Stimulated activated CD4-positive, alpha-beta T cell treated with anti-CD3 and anti-CD28 coated beads, Interleukin-15, amount 100 ng/mL, for 1 hour (primary cell): ENCODE measurements around the gene PKNOX2.
"Not testable (repeated sequence)": the region's sequence is repeated elsewhere in the genome, so short reads cannot be mapped to it uniquely, and the experiment has no call there.

Source experiments
- DNase-seq, 2 donors: peaks; one replicate each; pipeline ENCODE4 v3.0.0-alpha.2; 2020; ENCODE audit warnings: low read depth in 1 of 2, low spot score in 1 of 2

Gene PKNOX2

DNA sequence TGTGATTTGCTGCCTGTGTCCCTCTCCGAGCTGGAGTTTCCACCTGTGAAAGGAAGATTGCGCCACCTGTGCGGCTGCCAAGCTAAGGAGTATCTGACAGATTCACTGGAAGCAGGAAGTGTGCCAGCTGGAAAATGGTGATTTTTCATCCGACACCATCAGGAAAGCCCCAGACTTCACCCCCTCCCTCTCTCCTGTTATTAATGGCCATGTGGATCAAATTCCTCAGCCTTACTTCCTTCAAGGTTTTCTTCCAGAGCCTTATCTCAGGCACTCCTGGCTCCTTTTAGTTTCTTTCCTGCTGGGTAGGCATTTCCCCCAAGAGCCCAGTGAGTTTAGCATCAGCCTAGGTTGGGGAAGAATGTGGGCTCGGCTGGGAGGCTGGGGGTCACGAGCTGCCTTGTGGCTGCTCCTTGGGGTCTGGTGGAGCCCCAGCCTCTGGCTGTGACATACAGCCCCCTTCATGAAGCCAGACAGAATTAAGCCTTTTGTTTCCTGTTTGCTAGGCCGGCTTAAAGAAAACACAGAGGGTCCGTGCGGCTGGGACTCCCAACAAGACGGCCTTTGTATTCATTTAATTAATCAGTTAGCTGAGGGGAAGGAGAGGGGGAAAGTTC lies 37.1 kb downstream of the PKNOX2 start:
- no peak for DNase-seq

DNA sequence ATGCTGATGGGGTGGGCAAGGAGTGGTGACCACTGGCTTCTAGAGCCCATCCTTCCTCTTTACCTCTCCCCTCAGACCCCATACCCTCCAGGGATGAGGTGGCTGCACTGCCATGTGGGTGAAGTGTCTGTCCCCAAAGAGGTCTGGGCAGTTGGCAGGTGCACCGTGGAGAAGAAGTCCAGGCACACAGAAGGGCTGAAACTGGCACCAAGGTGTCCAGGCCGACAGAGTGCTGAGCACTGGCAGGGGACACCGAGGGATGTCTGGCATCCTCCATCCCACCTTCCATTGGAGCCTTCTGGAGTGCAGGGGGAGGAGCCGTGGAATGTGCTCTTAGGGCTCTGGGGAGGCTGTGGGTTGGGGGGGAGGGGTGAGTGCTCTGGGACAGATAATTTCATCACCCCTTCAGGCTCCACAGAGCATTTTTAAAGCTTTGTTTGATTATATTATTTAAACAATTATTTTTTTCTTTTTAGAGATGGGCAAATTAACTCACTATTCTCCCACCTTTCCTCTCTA lies 37.9 kb downstream of the PKNOX2 start:
- no peak for DNase-seq

DNA sequence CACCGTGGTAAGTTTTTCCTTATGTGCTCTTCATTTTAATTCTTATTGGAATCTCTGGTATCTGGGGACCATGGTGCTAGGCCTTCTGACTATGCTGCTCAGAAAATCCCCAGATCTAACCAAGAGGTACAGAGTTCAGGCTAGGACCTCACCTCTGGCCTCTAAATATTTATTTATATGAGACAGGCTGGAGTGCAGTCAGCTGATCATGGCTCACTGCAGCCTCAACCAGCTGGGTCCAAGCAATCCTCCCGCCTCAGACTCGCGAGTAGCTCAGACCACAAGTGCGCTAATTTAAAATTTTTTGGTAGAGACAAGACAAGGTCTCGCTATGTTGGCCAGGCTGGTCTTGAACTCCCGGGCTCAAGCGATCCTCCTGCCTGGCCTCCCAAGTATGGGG lies 38.4 kb downstream of the PKNOX2 start:
- DNase-seq = no peak

DNA sequence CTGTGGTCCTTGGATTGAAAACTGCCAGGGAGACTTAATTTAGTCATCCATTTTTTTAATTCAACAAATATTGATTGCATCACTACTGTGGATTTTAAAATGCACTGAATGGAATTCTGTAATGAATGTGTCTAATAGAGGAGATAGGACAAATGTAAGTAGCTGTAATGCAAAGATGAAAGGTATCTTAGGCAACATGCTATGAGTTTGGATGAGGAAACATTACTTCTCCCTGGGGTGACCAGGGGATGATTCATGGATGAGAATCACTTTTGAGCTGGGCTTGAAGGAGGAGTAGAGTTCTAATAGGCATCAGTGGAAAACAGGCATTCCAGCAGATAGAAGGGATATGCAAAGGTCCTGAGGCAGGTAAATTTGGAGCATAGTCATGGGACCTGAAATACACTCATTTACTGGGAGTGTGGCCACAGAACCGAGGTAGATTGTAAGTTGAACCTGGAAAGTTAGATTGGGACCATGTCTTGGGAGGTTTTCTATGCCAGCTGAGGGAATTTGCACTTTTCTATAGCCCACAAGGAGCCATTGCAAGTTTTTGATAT lies 43.4 kb downstream of the PKNOX2 start:
- DNase-seq = no peak

DNA sequence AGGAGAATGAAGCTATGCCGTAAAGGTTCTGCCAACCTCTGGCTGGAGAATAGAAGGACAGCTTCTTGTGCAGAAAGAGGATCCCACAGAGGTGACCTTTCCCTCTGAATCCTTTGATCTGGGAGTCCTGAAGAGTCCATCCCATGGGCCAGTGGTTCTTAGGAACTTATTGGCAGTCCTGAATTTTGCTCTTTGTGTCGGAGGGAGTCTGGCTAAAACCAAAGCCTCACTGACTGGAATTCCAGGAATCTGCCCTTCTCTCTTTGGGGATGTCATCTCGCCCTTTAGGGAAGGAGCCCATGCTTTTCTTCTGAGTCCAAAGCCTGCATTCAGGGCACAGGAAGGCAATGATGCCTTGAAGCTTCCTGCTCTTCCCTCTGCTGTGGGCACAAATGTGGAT lies 45.5 kb downstream of the PKNOX2 start:
- no peak for DNase-seq

DNA sequence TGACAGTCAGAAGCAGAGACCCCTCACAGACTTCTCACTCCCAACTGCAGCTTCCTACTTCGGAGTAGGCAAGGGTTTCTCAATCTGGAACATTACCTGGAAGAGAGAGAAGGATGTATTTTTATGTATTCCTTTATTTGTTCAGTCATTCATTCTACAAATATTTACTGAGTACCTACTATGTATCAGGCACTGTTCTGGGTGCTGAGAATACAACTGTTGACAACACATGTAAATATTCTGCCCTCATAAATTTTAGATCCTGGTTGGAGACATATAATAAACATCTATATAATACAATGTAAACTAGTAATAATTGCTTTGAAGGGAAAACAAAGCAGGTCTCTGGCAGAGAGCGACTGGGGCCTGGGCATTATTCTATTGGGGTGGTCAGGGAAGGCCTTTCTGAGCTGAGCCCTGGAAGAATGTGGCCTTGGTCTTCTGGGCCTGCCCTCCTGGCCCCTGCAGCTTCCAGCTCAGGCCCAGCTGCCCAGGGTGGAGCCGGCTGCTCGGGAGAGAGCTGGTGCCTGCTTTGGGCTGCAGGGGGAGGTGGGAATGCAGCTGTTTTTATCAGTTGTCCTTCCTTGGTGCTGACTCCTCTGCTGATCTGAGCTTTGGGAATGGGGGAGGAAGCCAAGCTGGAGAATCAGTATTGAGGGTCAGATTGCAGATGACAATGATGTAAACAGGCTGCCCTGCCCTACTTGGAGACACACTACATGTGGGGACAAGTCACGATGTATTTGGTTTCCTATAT lies 46.8 kb downstream of the PKNOX2 start:
- DNase-seq = no peak

DNA sequence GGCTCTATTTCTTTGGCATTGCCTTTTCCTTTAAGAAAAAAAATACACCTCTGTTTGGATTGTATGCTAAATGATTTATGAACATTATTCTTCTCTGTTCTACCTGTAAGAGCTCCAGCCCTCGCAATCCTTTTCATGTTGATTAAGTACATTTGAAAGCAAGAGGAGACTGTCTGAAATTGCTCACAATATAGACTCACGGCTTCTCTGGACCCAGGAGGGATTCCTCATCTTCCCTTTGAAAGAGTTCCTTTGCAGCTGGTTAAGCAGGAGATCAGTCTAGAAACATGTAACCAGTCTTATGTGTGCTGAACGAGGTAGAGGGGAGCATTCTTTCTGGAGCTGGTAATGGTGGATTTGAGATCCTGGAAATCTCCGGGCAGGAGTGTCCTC lies 47.4 kb downstream of the PKNOX2 start:
- no peak for DNase-seq

DNA sequence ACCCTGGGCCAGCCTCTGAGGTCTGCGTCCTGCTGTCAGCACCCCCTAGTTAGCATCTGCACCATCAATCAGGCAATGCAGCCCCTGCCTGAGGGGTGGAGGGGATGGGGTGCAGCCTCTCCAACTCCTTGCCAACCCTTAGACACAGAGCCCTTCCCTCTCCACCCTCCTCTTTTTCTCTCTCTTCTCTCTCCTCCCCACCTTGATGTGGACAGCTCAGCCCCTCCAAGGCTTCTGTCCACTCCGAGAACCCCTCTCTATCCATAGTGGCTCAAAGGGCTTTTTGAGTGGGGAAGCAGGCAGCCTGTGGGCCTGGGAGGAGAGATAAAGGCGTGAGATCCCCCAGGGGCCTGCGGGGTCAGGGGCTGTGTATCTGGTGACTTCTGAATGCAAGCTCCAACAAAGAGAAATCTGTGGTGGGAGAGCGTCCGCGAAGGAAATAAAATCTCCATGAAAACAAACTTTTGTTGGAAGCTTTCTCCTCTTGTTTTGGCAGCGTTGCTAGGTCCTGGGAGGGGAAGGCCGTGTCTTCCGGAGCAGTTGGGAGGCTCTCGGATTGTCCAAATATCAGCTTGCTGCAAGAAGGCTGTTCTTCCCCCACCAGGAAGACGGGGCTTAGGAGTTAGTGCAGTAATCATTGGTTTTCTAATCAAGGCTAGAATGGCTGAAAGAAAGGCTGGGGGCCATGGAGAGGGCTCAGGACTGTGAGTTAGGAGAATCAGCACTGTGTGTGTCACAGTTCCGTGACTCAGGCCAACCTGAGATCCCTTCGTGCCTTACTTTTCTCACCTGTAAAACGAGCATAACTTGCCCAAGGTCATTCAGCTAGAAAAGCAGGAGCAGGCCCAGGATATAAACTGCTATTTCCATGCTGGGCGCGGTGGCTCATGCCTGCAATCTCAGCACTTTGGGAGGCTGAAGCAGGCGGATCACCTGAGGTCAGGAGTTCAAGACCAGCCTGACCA lies 50.3 kb downstream of the PKNOX2 start:
- no peak for DNase-seq

DNA sequence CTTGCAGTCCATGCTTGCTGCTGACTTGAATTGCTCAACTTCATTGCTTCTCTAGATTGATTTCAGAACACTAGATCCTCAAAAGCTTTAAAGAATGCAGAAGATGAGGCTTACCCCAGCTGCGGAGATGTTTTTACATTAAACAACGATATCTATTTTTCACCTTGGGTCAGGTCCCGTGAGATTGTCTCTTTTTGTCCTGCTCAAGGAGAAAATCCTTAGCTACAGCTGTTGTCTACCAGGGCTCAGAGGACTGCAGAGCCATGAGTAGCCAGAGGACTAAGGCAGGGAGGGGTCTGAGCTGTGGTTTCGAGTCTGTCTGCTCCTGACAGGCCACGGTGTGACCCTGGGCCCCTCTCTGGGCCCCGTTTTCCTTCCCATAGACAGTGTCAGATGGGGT lies 51.4 kb downstream of the PKNOX2 start:
- DNase-seq = no peak

DNA sequence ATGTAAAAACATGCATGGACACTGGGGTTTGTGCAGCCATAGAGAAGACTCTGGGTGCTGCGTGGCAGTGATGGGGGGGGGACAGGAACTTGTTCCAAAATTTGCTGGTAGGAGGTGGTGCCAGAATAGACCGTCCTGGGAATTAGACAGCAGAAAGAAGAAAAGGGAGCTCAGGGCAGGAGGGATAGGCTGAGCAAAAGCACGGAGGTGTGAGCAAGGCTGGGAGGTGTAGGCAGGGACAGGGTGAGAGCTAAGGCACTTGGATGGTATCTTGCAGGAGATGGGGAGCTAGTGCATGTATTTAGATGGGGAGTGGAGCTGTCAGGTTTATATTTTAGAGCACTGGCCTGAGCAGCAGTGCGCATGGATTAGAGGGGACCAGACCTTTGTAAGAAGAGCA lies 53.8 kb downstream of the PKNOX2 start:
- no peak for DNase-seq

DNA sequence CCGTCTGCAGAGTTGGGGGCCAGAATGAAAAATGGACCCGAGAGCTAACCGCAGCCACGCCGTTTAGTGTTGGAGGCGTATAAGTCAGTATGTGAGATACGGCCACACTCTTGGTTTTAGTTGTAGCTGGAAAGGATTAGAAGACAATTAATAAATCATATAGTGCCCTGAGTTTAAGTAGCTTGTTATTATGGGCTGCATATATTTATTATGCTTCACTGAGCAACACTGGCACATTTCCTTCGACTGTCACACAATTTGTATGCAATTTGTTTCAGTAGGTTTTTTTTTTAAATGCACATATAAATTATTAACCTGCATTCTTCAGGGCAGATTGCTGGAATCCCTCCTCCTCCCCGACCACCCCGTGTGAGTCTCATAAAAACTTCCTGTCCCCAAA lies 56.9 kb downstream of the PKNOX2 start:
- no peak for DNase-seq

DNA sequence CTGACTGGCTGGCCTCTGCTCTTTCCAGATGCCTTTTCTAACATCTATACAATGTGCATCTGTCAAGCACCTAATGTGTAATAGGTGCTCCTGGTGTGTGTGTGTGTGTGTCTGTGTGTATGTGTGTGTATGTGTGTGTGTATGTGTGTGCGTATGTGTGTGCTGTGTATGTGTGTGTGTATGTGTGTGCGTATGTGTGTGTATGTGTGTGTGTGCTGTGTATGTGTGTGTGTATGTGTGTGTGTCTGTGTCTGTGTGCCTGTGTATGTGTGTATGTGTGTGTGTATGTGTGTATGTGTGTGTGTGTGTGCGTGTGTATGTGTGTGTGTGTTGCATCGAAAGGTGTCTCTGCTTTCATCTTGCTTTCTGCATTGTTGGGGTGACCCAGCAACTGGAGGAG lies 57.9 kb downstream of the PKNOX2 start:
- DNase-seq = no peak

DNA sequence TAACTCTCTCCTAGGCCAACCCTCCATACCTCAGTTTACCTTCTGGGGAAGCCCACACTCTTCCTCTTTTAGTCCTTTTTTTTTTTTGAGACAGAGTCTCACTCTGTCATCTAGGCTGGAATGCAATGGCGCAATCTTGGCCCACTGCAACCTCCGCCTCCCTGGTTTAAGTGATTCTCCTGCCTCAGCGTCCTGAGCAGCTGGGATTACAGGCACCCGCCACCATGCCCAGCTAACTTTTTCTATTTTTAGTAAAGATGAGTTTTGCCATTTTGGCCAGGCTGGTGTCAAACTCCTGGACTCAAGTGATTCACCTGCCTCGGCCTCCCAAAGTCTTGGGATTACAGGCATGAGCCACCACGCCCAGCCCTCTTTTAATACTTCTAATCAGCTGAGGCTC lies 58.6 kb downstream of the PKNOX2 start:
- not testable (repeated sequence) for DNase-seq

DNA sequence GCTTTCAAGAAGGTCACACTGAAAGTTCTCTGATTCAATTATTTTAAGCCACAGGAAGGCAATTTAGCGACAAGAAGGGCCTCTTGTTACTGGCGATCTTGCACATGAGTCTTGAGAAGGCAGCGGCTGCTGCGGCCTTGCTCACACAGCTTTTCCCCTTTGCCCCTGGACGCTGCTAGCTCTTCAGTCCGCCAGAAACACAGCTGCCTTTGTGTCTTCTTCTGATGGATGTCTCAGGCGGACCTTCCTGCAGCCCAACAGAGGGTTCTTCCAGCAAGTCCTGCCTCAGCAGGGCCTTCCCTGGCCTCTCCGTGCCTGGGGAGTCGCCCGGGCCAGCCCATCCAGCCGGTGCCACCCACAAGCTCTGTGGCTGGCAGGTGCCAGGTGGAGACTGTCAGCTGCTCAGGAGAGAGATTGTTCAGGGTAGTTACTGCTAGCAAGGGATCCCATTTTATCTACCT lies 59.4 kb downstream of the PKNOX2 start:
- DNase-seq = no peak

DNA sequence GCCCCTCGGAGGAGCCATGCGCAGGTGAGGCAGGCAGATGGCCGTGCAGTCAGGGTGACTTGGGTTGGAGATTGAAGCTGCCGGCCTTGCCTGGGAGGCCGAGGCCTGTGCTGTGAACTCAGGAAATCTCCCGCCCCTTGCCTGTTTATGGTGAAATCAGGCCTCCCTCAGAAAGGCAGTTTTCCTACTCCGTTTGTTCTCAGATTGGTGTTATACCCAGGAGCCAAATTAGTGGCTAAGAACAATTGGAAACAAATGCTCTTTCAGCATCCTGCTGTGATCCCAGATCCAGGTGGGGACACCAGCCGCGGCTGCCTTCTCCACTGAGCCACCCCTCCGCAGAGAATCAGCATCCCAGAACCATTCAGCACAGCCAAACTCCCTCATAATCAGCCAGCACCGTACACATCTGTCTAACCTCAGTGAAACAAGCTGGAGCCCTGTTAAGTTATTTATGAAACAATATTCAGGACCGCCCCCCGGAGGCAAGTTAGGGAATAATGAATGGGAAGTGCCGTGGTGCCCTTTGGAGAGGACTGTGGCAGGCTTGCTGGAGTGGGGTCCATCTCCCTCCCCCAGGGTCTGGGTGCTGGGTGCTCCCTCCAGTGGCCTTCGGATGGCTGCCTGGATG lies 60.0 kb downstream of the PKNOX2 start:
- no peak for DNase-seq

DNA sequence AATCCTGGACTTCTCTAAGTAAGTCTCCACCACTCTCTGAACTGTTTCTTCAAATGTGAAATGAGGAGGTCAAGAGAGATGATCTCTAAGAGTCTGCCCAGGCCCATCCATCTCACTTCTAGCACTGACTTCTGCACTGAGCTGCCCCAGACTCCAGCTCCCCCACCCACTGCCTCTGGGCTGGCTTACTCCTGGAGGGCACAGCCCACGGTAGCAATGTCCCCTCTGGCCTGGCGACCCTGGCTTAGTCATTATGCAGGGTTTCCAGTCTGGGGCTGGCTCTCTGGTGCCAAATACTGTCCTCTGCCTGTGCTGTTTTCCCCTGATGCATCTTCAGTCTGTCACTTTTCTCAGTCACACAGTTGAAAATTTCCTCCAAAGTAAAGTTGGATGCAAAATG lies 60.9 kb downstream of the PKNOX2 start:
- no peak for DNase-seq

DNA sequence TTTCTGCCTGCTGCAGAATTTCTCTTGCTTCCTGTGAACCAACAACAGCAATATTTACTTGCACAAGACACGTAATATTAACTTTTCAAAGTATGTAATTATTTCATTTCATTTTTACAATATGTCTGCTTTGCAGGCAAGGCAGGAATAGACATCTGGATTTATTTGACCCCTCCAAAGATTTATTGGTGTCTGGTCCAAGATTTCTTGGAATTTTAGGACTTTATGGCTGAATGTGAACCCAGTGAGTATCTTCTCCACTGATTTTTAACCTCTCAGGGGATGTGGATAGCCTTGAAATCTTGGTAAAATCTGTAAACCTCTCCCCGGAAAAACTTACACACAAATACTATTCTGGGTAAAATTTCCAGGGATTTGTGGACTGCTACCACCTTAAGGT lies 61.5 kb downstream of the PKNOX2 start:
- no peak for DNase-seq

DNA sequence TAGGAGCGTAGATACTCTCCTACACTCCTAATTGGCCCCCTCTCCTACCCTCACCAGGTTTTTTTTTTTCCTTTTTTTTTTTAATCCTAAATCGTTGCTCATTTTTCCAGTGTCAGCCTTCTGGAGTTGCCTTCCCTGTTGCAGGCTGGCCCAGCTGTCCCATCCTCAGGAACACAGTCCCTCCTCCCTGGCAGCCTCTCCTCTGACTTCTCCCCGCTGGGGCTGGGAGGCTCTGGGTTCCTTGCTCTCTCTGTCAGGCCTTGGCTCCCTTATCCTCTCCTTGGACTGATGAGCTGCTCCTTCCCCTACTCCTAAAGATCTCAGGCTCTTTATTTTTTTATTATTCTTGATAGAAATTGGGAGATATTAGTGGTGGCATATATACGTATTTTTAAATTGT lies 62.2 kb downstream of the PKNOX2 start:
- no peak for DNase-seq

DNA sequence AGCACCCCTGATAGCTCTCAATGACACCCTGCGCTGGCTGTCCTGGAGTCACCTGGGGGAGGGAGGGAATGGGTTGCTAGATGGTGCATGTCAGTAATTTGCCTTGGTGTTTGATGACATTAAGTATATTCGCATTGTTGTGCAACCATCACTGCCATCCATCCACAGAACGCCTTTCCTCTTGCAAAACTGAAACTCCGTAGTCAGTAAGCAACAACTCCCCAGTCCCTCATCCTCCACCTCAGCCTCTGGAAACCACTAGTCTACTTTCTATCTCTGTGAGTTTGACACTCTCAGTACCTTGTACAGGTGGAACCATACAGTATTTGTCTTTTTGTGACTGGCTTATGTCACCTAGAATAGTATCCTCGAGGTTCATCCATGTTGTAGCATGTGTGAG lies 62.6 kb downstream of the PKNOX2 start:
- DNase-seq = no peak

DNA sequence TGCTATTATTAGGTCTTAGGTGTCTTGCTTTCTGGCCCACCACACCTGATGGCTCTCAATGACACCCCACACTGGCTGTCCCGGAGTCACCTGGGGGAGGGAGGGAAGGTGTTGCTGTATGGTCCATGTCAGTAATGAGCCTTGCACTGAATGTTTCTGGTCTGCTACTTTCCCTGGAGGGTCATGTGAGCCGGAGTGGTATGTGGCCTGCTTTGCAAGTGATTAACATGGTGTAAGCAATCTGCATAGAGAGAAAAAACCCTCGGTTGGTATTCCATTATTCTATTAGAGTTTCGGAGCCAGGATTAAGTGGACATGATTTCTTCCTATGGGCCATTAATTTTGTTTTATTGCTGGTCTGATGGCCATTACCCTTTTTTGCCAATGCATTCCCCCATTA lies 63.9 kb downstream of the PKNOX2 start:
- no peak for DNase-seq

DNA sequence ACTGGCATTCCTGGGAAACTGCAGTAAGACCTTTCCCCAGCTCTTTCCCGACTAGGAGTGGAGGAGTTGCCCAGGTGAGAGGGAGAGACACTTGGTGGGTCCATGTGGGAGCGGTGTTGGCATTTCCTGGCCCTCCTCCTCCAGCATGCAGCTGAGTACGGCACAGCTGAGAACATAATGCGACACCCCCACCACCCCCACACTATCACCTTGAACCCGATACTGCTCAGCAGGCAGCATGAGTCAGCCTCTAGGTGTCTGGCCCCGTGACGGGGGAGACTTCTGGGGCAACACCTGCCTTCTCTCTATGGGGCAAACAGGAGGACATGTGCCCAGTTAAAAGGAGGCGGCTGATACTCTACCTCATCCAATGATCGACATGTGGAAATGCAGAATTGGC lies 64.4 kb downstream of the PKNOX2 start:
- DNase-seq = no peak
